Eye (tissue), 1 donor: ENCODE results near the gene VPS13C.
"Not testable (repeated sequence)": the region's sequence is repeated elsewhere in the genome, so short reads cannot be mapped to it uniquely, and the experiment has no call there.

ENCODE experiments used
- DNase-seq: peaks from one replicate; pipeline ENCODE4 v3.0.0-alpha.2; 2015

Gene VPS13C

GRCh38 chr15:62046078-62046743, 14.0 kb downstream of the VPS13C start:
- DNase-seq, result no peak

GRCh38 chr15:62035256-62035924, 24.9 kb downstream of the VPS13C start:
- DNase-seq, result no peak

DNA sequence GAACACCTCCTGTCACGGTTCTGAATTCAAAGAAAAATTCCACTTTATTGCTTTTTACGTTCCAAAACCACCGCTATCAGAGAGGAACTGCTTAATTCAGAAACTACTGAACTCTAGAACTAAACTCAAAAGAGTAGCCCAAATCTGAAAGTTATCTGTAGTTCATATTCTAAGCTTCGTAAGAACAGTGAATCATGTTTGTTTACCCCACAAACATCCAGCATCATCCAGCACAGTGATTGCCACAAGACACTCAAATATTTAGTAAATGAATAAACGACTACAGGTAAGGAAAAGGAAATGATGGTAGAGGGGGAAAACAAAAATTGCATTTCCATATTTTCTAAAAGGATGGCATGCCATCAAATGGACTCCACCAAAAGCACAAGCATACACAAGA, 32.3 kb downstream of the VPS13C start:
- no peak for DNase-seq

GRCh38 chr15:62027263-62027565, 33.0 kb downstream of the VPS13C start:
- DNase-seq, result peak; percentile 6

GRCh38 chr15:62026487-62027262, 33.6 kb downstream of the VPS13C start:
- DNase-seq, result no peak

DNA sequence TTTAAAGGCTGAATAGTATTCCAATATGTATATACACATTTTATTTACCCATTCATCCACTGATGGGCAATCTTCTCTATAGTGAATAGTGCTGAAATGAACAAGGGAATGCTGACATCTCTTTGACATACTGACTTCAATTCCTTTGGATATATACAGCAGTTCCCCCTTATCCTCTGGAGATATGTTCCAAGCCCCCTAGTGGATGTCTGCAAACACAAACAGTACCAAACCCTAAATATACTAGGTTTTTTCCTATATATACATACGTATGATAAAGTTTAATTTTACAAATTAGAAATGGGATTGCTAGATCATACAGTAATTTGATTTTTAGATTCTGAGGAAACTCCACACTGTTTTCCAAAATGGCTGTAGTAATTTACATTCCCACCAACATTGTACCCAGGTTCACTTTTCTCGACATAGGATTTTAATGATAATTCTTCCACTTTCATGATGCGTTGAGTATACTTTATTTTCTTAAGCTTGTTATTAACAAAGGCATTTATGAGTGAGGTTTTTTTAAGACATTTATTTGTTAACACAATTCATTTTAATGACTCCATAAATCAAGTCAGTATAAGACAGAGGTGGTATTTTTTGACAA, 38.2 kb downstream of the VPS13C start:
- no peak for DNase-seq

DNA sequence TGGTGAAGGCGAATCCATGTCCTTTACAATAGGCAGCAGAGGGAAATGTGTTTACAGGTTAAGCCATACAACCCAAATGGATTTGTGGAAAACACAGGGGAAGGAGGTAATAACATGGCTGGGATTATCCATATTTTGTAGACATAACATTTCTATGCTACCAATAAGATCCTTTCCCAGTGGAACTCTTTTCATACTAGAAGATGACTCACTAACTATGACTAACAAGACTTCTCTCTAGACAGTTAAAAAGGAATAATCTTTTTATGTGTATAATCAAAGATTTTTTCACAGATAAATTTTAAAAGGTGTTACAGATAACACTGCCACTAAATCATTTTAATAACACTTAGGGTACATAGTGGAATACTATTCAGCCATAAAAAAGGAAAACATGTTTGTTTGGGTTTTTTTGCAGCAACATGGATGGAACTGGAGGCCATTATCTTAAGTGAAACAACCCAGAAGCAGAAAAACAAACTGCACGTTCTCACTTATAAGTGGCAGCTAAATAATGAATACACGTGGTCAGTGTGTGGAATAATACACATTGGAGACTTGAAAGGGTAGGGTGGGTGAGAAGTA, 39.6 kb downstream of the VPS13C start:
- no peak for DNase-seq

GRCh38 chr15:62005354-62005753, 54.9 kb downstream of the VPS13C start:
- DNase-seq, result not testable (repeated sequence)

DNA sequence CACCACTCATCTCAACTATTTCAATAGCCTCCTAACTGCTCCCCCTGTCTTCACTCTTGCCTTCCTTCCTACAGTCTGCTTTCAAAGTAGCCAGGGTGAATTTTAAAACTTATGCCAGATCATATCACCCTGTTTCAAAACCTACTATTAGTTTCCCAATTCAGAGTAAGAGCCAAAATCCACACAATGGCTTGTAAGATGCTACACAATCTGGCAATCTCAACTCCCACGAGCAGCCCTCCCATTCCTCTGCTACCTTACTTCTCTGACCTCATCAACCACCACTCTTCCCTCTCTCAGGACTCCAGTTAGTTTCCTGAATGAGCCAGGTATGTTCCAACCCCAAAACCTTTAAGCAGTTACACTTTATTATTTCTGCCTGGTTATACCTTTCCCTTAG, 62.5 kb downstream of the VPS13C start:
- no peak for DNase-seq

DNA sequence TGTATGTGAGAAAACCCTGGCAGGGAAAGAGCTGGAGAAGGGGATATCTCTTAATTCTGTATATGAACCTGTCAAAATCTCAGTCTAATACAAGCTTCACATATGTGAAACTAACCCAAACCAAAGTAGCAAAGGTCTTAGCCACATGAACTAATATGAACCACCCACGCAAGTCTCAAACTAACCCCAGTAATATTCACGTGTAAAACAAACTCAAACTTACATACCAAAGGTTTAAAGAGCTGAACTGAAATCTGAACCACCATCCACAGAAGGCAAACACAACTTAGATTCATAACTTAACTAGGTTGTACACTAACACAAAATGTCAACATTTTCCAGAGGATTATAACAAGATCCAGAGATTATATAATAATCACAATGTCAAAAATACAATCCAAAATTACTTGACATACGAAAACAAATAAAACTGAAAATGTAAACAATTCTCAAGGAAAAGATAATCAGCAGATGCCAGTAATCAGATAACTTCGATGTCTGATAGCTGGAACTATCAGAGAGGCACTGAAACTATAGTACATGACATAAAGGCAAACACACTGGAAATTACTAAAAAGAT, 64.1 kb downstream of the VPS13C start:
- DNase-seq, result no peak

GRCh38 chr15:61994216-61994615, 66.0 kb downstream of the VPS13C start:
- no peak for DNase-seq

DNA sequence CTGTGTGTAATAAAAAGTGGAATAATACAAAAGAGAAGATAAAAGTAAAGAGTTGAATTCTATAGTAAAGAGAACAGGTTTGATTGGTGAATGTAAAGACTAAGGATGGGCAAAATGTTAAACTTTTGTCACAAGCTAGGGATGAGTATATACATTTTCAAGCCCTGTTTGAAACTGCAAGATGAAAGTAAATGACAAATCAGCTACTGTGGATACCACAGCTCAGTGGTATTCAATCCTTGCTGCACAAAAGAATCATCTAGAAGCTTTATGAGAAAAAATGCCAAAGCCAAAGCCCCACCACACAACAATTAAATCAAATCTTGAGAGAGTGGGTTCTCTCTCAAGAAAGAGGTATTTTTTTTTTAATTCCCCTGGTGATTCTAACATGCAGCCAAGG, 67.7 kb downstream of the VPS13C start:
- no peak for DNase-seq

DNA sequence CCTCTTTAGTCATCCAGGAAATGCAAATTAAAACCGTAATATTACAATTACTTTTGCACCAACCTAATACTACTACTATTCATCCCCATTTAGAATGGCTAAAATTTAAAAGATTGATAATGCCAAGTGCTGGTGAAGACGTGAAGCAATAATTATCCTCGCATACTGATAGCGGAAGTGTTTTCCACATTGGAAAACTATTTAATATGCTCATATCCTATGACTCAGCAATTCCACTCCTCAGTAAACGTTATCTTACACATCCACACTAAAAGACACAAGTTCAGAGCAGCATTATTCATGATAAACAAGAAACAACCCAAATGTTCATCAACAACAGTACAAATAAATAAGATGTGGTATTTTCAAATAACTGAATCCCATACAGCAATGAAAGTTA, 70.6 kb downstream of the VPS13C start:
- no peak for DNase-seq

DNA sequence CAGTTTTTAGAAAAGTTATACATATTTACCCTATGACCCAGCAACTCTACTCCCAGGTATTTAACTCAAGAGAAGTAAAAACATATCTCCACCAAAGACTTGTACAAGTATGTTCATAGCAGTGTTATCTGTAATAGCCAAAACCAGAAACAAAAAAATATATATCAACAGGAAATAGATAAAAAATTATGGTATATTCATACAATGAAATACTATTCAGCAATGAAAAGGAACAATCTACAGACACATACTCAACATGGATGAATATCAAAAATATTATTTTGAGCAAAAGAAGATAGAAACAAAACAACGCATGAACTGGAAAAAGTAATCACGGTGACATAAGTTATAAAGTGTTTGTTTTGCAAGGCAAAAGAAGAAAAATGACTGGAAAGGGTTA, 72.4 kb downstream of the VPS13C start:
- no peak for DNase-seq

GRCh38 chr15:61983081-61983480, 77.2 kb downstream of the VPS13C start:
- no peak for DNase-seq

DNA sequence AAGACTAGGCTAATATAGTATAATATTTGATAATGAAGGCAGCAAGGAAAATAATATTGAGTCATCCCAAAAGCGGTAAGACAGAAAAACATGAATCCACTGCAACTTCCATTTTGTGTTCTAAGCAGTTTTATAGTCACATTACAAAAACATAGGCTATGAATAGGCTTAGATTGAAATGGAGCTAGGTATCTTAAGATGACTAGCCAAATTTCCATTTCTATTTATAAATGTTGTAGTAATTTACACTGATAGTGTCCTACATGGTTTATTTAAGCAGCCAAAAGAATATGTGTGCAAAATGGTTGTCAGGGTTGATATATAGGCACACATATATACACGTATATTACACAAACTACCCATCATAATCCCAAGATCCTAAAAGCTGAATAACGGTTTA, 82.0 kb downstream of the VPS13C start:
- DNase-seq, result no peak

DNA sequence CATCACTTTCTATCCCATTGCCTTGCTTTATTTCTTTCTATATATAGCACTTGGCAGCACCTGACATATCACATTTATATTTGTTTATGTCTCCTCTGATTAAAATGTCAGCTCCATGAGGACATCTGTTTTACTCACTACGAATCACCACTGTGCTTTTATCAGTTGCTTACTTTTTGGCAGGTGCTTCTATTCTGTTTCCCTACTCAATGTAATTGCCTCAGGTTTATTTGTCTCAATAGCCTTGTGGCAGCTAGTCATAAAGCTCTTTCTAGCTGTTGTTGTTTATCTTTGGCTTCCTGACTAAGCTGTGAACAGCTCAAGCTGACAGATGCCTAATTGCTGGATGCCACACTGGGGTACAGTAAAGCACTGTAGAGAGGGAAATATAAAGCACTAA, 85.5 kb downstream of the VPS13C start:
- DNase-seq, result no peak

DNA sequence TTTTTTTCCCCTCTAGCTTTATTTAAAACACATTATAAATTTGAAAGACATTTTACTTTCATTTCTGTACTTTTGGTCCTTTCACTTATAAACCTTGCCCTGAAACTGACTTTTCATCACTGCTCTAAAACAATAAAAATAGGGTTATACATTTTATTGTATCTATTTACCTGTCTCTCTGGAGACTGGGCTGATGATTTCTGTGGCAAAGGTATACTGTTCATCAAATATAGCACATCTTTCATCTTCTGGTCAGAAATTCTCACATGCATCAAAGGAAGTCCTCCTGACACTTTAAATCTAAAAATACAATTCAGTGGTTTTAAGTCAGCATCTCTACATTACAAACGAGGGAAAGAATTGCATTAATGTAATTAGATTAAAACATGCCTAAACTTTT, 86.1 kb downstream of the VPS13C start:
- no peak for DNase-seq

- DNase-seq, result no peak
Measured at GRCh38 chr15:61951949-61952348, 108.3 kb downstream of the VPS13C start.

DNA sequence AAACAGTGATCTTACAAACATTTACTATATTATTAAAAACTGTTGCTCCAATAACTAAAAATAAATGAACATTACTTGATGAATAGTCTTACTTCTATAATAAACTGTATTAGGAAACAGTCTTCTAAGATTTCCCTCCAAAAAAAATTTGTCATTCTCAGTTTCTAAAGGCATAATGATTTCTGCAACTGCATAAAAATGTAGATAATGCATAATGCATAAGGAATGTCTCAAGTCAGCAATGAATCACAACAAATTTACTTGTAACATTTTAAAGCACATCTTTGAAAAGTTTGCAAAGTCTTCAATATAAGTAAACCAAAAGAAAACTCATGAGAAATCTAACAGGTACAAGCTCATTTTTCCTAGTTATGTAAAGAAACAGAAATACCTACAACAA, 113.5 kb downstream of the VPS13C start:
- no peak for DNase-seq

GRCh38 chr15:61943992-61944391, 116.3 kb downstream of the VPS13C start:
- DNase-seq, result no peak

GRCh38 chr15:61938249-61938648, 122.0 kb downstream of the VPS13C start:
- DNase-seq, result no peak

DNA sequence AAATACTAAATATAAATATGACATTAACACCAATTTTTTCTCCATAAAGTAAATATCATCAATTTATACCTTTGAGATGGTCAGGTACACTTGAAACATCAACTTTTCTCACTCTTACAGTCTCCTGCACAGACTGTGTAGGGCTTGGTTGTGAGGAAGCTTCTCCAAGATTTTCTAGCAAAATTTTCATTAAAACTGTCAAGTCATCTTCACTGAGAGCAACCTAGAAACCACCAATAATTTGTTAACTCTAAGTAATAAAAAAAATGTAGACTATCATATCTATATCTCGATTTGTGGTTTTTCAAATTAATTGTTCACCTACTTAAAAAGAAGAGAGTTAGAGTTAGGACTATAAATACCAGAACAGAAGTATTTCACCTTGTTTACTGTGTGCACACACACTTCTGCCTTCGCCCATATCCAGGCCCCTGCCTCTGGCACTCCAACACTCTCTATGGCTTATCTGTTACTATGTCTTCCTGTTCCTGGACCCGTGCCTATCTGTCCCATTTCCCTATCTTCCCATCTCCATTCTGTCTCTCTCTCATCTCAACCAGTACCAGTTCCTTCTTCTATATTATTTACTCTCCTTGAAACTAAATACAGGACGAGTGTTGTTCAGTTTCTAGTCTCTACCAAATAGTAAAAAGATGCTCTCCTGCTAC, 123.6 kb downstream of the VPS13C start:
- no peak for DNase-seq
